GM19193 (cell line): ENCODE data around the gene RPL22.

Experiments
- POLR2A ChIP-seq: IDR thresholded peaks from 4 replicates; pipeline ENCODE4 v1.6.1; 2011; ENCODE audit not compliant: insufficient read depth, insufficient read length; ENCODE audit errors: extremely low read depth

The RPL22 gene

GRCh38 chr1:6174621-6175410 is 24.6 kb downstream of the RPL22 start:
- no peak for TF ChIP-seq POLR2A

- TF ChIP-seq POLR2A: no peak
These were observed 26.8 kb downstream of the RPL22 start for GRCh38 chr1:6172549-6172948.

- TF ChIP-seq POLR2A: no peak
These were observed 27.8 kb downstream of the RPL22 start for GRCh38 chr1:6171548-6172124.

- no peak for TF ChIP-seq POLR2A
These were observed 28.6 kb downstream of the RPL22 start for GRCh38 chr1:6170742-6171201.

- TF ChIP-seq POLR2A: no peak
These were observed 29.2 kb downstream of the RPL22 start for GRCh38 chr1:6170116-6170741.

- TF ChIP-seq POLR2A: no peak
These were observed 30.3 kb downstream of the RPL22 start for GRCh38 chr1:6168947-6169586.

GRCh38 chr1:6167391-6168303 is 31.7 kb downstream of the RPL22 start:
- no peak for TF ChIP-seq POLR2A

- no peak for TF ChIP-seq POLR2A
These were observed 32.6 kb downstream of the RPL22 start for GRCh38 chr1:6166655-6167390.

GRCh38 chr1:6166221-6166620 is 33.2 kb downstream of the RPL22 start:
- no peak for TF ChIP-seq POLR2A

GRCh38 chr1:6165441-6165985 is 33.9 kb downstream of the RPL22 start:
- no peak for TF ChIP-seq POLR2A

GRCh38 chr1:6165027-6165426 is 34.4 kb downstream of the RPL22 start:
- TF ChIP-seq POLR2A: no peak

GRCh38 chr1:6163973-6164617 is 35.3 kb downstream of the RPL22 start:
- no peak for TF ChIP-seq POLR2A
